Measurements from ENCODE around the gene VWA8.
"Not testable (repeated sequence)": the region's sequence is repeated elsewhere in the genome, so short reads cannot be mapped to it uniquely, and the experiment has no call there.

Gene VWA8

GRCh38 chr13:41956272-41956671 lies 4.6 kb downstream of the VWA8 start:
- no peak overlapping the region for H3K4me3 ChIP-seq (ENCODE audit: low read depth, low read length)
- TF ChIP-seq, protein P1, sequence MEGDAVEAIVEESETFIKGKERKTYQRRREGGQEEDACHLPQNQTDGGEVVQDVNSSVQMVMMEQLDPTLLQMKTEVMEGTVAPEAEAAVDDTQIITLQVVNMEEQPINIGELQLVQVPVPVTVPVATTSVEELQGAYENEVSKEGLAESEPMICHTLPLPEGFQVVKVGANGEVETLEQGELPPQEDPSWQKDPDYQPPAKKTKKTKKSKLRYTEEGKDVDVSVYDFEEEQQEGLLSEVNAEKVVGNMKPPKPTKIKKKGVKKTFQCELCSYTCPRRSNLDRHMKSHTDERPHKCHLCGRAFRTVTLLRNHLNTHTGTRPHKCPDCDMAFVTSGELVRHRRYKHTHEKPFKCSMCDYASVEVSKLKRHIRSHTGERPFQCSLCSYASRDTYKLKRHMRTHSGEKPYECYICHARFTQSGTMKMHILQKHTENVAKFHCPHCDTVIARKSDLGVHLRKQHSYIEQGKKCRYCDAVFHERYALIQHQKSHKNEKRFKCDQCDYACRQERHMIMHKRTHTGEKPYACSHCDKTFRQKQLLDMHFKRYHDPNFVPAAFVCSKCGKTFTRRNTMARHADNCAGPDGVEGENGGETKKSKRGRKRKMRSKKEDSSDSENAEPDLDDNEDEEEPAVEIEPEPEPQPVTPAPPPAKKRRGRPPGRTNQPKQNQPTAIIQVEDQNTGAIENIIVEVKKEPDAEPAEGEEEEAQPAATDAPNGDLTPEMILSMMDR (conservative IDR thresholded peaks at IDR 0.05; ENCODE audit: low read depth, low read length): no peak
- no peak for DNase-seq (ENCODE audit: low read depth)

- DNase-seq (ENCODE audit: low read depth): no peak
- H3K4me3 ChIP-seq (ENCODE audit: low read depth, low read length): no peak overlapping the region
- TF ChIP-seq, protein P1 (conservative IDR thresholded peaks at IDR 0.05; ENCODE audit: low read depth, low read length): no peak
These were observed 5.3 kb downstream of the VWA8 start for GRCh38 chr13:41955605-41956004.

- no peak overlapping the region for H3K4me3 ChIP-seq (ENCODE audit: low read depth, low read length)
- TF ChIP-seq, protein P1 (conservative IDR thresholded peaks at IDR 0.05; ENCODE audit: low read depth, low read length): no peak
- no peak for DNase-seq (ENCODE audit: low read depth)
These were observed 6.7 kb downstream of the VWA8 start for GRCh38 chr13:41954226-41954625.

- H3K4me3 ChIP-seq (ENCODE audit: low read depth, low read length): no peak overlapping the region
- TF ChIP-seq, protein P1 (conservative IDR thresholded peaks at IDR 0.05; ENCODE audit: low read depth, low read length): no peak
- DNase-seq (ENCODE audit: low read depth): no peak
These were observed 8.2 kb downstream of the VWA8 start for GRCh38 chr13:41952749-41953148.

- DNase-seq (ENCODE audit: low read depth); H3K4me3 ChIP-seq (ENCODE audit: low read depth, low read length): not testable (repeated sequence)
These were observed 11.8 kb downstream of the VWA8 start for GRCh38 chr13:41949104-41949503.

DNA sequence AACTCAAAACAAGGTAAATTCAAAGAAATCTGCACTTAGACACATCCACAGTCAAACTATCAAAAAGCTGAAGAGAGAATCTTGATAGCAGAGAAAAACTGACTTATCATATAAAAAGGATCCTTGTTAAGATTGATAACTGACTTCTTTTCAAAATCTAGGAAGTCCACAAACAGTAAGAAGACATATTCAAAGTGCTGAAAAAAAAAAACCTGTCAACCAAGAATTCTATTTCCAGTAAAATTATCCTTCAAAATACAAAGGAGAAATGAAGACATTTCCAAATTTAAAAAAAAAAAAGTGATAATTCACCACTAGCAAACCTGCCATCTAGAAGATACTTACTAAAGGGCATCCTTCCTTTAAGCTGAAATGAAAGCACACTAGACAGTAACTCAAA lies 15.0 kb downstream of the VWA8 start:
- TF ChIP-seq, protein P1 (conservative IDR thresholded peaks at IDR 0.05; ENCODE audit: low read depth, low read length): no peak
- DNase-seq (ENCODE audit: low read depth): no peak
- no peak overlapping the region for H3K4me3 ChIP-seq (ENCODE audit: low read depth, low read length)

GRCh38 chr13:41944635-41945397 lies 16.1 kb downstream of the VWA8 start:
- no peak overlapping the region for H3K4me3 ChIP-seq (ENCODE audit: low read depth, low read length)
- no peak for DNase-seq (ENCODE audit: low read depth)
- TF ChIP-seq, protein P1 (conservative IDR thresholded peaks at IDR 0.05; ENCODE audit: low read depth, low read length): no peak

Data from choroid plexus epithelial cell (primary cell).